ENCODE results near the gene EPHA8. TPM values are rescaled to one million over a fixed set of nuclear protein-coding genes. Genes with fewer than 3 reads are reported as not detected.

The EPHA8 gene
- total RNA-seq, 1 donor from 2014 or later, result 0.51 TPM

DNA sequence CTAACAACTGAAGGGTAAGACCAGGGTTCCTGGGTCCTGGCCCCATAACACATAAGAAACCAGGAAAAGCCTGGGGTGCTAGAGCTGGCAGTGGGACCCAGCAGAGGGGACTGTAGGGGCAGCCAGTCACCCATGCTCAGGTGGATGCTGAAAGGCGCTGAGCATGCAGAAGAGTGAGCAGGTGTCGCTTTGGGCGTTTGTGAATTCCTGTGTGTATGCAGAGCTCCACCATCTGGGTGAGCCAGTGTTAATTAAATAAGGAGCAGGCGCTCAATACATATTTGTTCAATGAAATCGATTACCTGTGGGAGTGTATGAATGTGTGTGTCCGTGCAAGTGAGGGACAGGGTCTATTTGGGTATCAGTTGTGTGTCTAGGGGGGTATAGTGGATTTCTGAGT lies 73.6 kb downstream of the EPHA8 start:
- no peak overlapping the region for H3K4me3 Mint-ChIP-seq (ENCODE audit: unreplicated experiment)
- DNase-seq (ENCODE audit: extremely low spot score, unreplicated experiment), result no peak
- no peak overlapping the region for H3K27ac Mint-ChIP-seq (ENCODE audit: unreplicated experiment)

DNA sequence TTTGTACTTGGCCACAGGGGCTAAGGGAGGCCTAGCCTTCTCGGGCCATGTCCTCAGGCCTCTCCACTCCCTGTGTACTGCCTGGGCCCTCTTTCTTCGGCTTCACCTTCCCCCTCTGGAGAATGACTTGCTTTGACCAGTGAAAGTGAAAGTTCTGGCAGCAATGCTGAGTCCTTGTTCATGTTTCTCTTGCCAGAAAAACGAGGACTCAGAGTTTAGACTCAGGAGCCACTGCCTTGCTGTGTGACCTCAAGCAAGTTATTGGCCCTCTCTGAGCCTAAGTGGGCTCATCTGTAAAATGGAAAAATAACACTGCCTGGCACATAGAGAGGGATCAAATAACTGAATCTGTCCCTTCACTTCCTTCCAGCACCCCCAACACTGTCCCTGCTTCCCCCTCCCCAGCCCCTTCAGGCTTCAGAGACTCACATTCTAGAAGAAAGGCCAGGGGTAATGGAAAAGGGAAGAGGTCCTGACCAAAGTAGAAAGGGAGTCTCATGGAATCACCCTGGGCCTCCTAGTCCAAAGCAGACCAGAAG lies 74.7 kb downstream of the EPHA8 start:
- H3K9me3 Mint-ChIP-seq (ENCODE audit: unreplicated experiment), result no peaks in the 10 kb centered on the region
- DNase-seq (ENCODE audit: extremely low spot score, unreplicated experiment), result no peak
- peaks cover 19% of the 10 kb centered on the region for H3K27me3 Mint-ChIP-seq (ENCODE audit: unreplicated experiment)
- no peaks in the 10 kb centered on the region for H3K4me1 Mint-ChIP-seq (ENCODE audit: unreplicated experiment)
- no peak overlapping the region for H3K27ac Mint-ChIP-seq (ENCODE audit: unreplicated experiment)
- TF ChIP-seq, protein P1, sequence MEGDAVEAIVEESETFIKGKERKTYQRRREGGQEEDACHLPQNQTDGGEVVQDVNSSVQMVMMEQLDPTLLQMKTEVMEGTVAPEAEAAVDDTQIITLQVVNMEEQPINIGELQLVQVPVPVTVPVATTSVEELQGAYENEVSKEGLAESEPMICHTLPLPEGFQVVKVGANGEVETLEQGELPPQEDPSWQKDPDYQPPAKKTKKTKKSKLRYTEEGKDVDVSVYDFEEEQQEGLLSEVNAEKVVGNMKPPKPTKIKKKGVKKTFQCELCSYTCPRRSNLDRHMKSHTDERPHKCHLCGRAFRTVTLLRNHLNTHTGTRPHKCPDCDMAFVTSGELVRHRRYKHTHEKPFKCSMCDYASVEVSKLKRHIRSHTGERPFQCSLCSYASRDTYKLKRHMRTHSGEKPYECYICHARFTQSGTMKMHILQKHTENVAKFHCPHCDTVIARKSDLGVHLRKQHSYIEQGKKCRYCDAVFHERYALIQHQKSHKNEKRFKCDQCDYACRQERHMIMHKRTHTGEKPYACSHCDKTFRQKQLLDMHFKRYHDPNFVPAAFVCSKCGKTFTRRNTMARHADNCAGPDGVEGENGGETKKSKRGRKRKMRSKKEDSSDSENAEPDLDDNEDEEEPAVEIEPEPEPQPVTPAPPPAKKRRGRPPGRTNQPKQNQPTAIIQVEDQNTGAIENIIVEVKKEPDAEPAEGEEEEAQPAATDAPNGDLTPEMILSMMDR (IDR thresholded peaks at IDR 0.05), result no peak
- no peaks in the 10 kb centered on the region for H3K36me3 Mint-ChIP-seq (ENCODE audit: unreplicated experiment)
- H3K4me3 Mint-ChIP-seq (ENCODE audit: unreplicated experiment), result no peak overlapping the region

More for the DNA sequence above, 73.6 kb downstream of the EPHA8 start:
- no peaks in the 10 kb centered on the region for H3K4me1 Mint-ChIP-seq (ENCODE audit: unreplicated experiment)
- no peaks in the 10 kb centered on the region for H3K36me3 Mint-ChIP-seq (ENCODE audit: unreplicated experiment)
- peaks cover 25% of the 10 kb centered on the region for H3K27me3 Mint-ChIP-seq (ENCODE audit: unreplicated experiment)
- TF ChIP-seq, protein P1 (IDR thresholded peaks at IDR 0.05), result no peak
- no peaks in the 10 kb centered on the region for H3K9me3 Mint-ChIP-seq (ENCODE audit: unreplicated experiment)

DNA sequence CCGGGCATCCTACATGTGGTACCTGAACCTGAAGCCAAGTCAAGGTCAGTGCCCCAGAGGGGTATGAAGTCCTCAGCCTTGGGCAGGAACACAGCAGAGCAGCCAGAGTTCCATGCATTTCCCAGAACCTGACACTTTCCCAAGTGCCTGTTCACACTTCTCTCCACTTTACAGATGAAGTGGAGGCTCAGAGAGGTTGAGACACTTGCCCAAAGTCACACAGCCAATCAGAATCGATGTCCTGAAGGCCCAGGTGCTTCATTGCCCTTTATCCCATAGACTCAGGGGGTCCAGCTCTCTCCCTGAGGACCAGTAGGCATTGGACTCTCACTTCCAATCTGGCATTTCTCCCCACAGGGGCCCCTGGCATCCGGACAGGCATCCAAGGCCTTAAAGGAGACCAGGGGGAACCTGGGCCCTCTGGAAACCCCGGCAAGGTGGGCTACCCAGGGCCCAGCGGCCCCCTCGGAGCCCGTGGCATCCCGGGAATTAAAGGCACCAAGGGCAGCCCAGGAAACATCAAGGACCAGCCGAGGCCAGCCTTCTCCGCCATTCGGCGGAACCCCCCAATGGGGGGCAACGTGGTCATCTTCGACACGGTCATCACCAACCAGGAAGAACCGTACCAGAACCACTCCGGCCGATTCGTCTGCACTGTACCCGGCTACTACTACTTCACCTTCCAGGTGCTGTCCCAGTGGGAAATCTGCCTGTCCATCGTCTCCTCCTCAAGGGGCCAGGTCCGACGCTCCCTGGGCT lies 75.4 kb downstream of the EPHA8 start:
- H3K27me3 Mint-ChIP-seq (ENCODE audit: unreplicated experiment), result peaks cover 16% of the 10 kb centered on the region
- H3K27ac Mint-ChIP-seq (ENCODE audit: unreplicated experiment), result no peak overlapping the region
- no peaks in the 10 kb centered on the region for H3K36me3 Mint-ChIP-seq (ENCODE audit: unreplicated experiment)
- H3K4me1 Mint-ChIP-seq (ENCODE audit: unreplicated experiment), result no peaks in the 10 kb centered on the region
- TF ChIP-seq, protein P1 (IDR thresholded peaks at IDR 0.05), result no peak
- H3K9me3 Mint-ChIP-seq (ENCODE audit: unreplicated experiment), result no peaks in the 10 kb centered on the region
- no peak overlapping the region for H3K4me3 Mint-ChIP-seq (ENCODE audit: unreplicated experiment)
- no peak for DNase-seq (ENCODE audit: extremely low spot score, unreplicated experiment)

DNA sequence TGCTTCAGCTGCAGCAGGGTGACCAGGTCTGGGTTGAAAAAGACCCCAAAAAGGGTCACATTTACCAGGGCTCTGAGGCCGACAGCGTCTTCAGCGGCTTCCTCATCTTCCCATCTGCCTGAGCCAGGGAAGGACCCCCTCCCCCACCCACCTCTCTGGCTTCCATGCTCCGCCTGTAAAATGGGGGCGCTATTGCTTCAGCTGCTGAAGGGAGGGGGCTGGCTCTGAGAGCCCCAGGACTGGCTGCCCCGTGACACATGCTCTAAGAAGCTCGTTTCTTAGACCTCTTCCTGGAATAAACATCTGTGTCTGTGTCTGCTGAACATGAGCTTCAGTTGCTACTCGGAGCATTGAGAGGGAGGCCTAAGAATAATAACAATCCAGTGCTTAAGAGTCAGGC lies 76.0 kb downstream of the EPHA8 start:
- Mint-ChIP-seq H3K4me3 (ENCODE audit: unreplicated experiment) (no peak overlapping the region), H3K9me3 (ENCODE audit: unreplicated experiment) (no peaks in the 10 kb centered on the region), H3K27ac (ENCODE audit: unreplicated experiment) (no peak overlapping the region), H3K27me3 (ENCODE audit: unreplicated experiment) (peaks cover 11% of the 10 kb centered on the region), H3K36me3 (ENCODE audit: unreplicated experiment) (no peaks in the 10 kb centered on the region), H3K4me1 (ENCODE audit: unreplicated experiment) (no peaks in the 10 kb centered on the region)
- DNase-seq (ENCODE audit: extremely low spot score, unreplicated experiment), result no peak
- TF ChIP-seq, protein P1 (IDR thresholded peaks at IDR 0.05), result no peak

DNA sequence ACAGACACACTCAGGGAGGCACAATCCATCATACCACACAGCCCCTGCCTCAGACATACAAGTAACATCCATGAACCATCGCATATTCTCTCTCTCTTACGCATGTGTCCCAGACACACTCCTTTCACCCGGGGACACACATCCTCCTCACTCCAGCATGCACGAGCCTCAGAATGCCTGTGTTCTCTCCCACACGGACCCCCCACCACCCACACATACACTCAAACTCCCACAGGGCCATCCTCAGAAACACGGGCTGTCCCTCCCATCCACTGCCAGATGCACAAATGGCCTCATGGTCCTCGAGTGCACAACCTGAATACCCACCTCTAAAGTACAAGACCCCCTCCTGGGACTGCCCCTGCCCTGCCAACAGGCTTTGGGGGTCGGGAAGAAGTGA lies 78.0 kb downstream of the EPHA8 start:
- no peak overlapping the region for H3K4me3 Mint-ChIP-seq (ENCODE audit: unreplicated experiment)
- H3K4me1 Mint-ChIP-seq (ENCODE audit: unreplicated experiment), result no peaks in the 10 kb centered on the region
- peaks cover 12% of the 10 kb centered on the region for H3K27me3 Mint-ChIP-seq (ENCODE audit: unreplicated experiment)
- no peak for DNase-seq (ENCODE audit: extremely low spot score, unreplicated experiment)
- H3K9me3 Mint-ChIP-seq (ENCODE audit: unreplicated experiment), result no peaks in the 10 kb centered on the region
- TF ChIP-seq, protein P1 (IDR thresholded peaks at IDR 0.05), result no peak
- no peaks in the 10 kb centered on the region for H3K36me3 Mint-ChIP-seq (ENCODE audit: unreplicated experiment)
- no peak overlapping the region for H3K27ac Mint-ChIP-seq (ENCODE audit: unreplicated experiment)

All from osteocyte (in vitro differentiated cells).